Measurements from ENCODE around the gene ATP6AP1. TPM values are rescaled to one million over a fixed set of nuclear protein-coding genes. Genes with fewer than 3 reads are reported as not detected.

The ATP6AP1 gene
- total RNA-seq, 1 donor from 2014 or later, result 30.3 TPM

- DNase-seq, result no peak
Measured at GRCh38 chrX:154430916-154431315, 2.4 kb downstream of the ATP6AP1 start.

- DNase-seq, result no peak
Measured at GRCh38 chrX:154431341-154431740, 2.9 kb downstream of the ATP6AP1 start.

- no peak for DNase-seq
Measured at GRCh38 chrX:154432210-154432609, 3.7 kb downstream of the ATP6AP1 start.

GRCh38 chrX:154433605-154434004 is 5.1 kb downstream of the ATP6AP1 start:
- DNase-seq, result no peak

GRCh38 chrX:154434394-154435168 is 6.1 kb downstream of the ATP6AP1 start:
- DNase-seq, result no peak

GRCh38 chrX:154435171-154435733 is 6.8 kb downstream of the ATP6AP1 start:
- DNase-seq, result no peak

- no peak for DNase-seq
Measured at GRCh38 chrX:154436374-154436982, 8.0 kb downstream of the ATP6AP1 start.

- no peak for DNase-seq
Measured at GRCh38 chrX:154436983-154437752, 8.7 kb downstream of the ATP6AP1 start, which contains the start of gene GDI1. Gene GDI1 (plus strand): TSS chrX:154437154. CDS start chrX:154437255, 101 bp downstream.

- DNase-seq, result no peak
Measured at GRCh38 chrX:154437971-154438893, 9.8 kb downstream of the ATP6AP1 start.

GRCh38 chrX:154439841-154440240 is 11.4 kb downstream of the ATP6AP1 start:
- no peak for DNase-seq

- DNase-seq, result no peak
Measured at GRCh38 chrX:154440623-154441357, 12.3 kb downstream of the ATP6AP1 start.

- no peak for DNase-seq
Measured at GRCh38 chrX:154441564-154441963, 13.1 kb downstream of the ATP6AP1 start.

- no peak for DNase-seq
Measured at GRCh38 chrX:154441984-154442707, 13.7 kb downstream of the ATP6AP1 start.

- no peak for DNase-seq
Measured at GRCh38 chrX:154443479-154443910, 15.0 kb downstream of the ATP6AP1 start.

GRCh38 chrX:154443992-154444754 is 15.7 kb downstream of the ATP6AP1 start, which contains the start of gene FAM50A:
Gene FAM50A (plus strand): TSS chrX:154444141. CDS start chrX:154444236, 95 bp downstream.
- DNase-seq, result no peak

- no peak for DNase-seq
Measured at GRCh38 chrX:154444755-154445246, 16.3 kb downstream of the ATP6AP1 start.

- DNase-seq, result no peak
Measured at GRCh38 chrX:154445776-154446175, 17.3 kb downstream of the ATP6AP1 start.

GRCh38 chrX:154446430-154446829 is 18.0 kb downstream of the ATP6AP1 start:
- no peak for DNase-seq

- no peak for DNase-seq
Measured at GRCh38 chrX:154448484-154448883, 20.0 kb downstream of the ATP6AP1 start.
